Measurements from ENCODE around the gene CARS1. TPM values are rescaled to one million over a fixed set of nuclear protein-coding genes. Genes with fewer than 3 reads are reported as not detected.

The CARS1 gene
- total and polyA plus RNA-seq, 4 donors, result 27.3 to 62.3 (median 37.7) TPM

DNA sequence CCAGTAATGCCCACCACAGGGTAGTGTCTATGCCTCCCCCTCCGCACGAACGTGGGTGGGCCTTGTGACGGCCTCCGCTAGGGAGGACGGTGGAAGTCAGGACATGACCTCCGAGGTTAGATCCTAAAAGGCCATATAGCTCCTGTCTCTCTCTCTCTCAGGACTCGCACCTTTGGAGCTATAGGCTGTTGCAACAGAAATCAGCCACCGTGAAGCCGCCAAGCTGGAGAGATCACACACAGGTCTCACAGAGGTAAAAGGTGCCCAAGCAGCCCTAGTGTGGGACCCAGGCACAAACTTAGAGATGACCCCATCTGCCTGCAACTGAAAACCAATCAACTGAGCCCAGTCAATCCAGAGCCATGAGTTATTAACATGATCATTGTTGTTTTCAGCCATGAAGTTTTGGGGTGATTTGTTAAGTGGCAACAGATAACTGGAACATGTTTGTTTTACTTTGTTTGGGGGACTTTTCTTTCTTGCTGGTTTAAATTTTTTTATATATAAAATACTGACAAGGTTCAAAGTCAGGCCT, 57.7 kb downstream of the CARS1 start:
- Histone ChIP-seq H3K36me3 (ENCODE audit: control insufficient read depth in 4 of 4, insufficient read depth in 4 of 4, low read length in 4 of 4) (peaks cover 0 to 51% (median 3%) of the 10 kb centered on the region in 4 donors), H3K4me3 (no peak overlapping the region), H3K4me1 (ENCODE audit: control insufficient read depth in 5 of 5, insufficient read depth in 5 of 5, low read length in 5 of 5) (peaks cover 0 to 20% (median 10%) of the 10 kb centered on the region in 5 donors), H3K27me3 (ENCODE audit: control insufficient read depth in 3 of 3, insufficient read depth in 3 of 3, low read length in 2 of 3) (no peaks in the 10 kb centered on the region), H3K27ac (ENCODE audit: low read depth in 1 of 2, low read length in 1 of 2) (no peak overlapping the region), H3K9me3 (ENCODE audit: control insufficient read depth in 4 of 4, insufficient read depth in 3 of 4, low read length in 3 of 4) (no peaks in the 10 kb centered on the region), H3K9ac (ENCODE audit: insufficient read depth in 1 of 2, low read length in 2 of 2) (no peak overlapping the region)
- 86 to 98% methylated on average over 10 of the region's 10 CpGs for WGBS, 2 donors
- ATAC-seq (ENCODE audit: insufficient read depth, low FRiP score) (no peak), DNase-seq (no peak)
- TF ChIP-seq, protein P1, sequence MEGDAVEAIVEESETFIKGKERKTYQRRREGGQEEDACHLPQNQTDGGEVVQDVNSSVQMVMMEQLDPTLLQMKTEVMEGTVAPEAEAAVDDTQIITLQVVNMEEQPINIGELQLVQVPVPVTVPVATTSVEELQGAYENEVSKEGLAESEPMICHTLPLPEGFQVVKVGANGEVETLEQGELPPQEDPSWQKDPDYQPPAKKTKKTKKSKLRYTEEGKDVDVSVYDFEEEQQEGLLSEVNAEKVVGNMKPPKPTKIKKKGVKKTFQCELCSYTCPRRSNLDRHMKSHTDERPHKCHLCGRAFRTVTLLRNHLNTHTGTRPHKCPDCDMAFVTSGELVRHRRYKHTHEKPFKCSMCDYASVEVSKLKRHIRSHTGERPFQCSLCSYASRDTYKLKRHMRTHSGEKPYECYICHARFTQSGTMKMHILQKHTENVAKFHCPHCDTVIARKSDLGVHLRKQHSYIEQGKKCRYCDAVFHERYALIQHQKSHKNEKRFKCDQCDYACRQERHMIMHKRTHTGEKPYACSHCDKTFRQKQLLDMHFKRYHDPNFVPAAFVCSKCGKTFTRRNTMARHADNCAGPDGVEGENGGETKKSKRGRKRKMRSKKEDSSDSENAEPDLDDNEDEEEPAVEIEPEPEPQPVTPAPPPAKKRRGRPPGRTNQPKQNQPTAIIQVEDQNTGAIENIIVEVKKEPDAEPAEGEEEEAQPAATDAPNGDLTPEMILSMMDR (IDR thresholded peaks at IDR 0.05; ENCODE audit: control extremely low read depth, extremely low read depth), result no peak

DNA sequence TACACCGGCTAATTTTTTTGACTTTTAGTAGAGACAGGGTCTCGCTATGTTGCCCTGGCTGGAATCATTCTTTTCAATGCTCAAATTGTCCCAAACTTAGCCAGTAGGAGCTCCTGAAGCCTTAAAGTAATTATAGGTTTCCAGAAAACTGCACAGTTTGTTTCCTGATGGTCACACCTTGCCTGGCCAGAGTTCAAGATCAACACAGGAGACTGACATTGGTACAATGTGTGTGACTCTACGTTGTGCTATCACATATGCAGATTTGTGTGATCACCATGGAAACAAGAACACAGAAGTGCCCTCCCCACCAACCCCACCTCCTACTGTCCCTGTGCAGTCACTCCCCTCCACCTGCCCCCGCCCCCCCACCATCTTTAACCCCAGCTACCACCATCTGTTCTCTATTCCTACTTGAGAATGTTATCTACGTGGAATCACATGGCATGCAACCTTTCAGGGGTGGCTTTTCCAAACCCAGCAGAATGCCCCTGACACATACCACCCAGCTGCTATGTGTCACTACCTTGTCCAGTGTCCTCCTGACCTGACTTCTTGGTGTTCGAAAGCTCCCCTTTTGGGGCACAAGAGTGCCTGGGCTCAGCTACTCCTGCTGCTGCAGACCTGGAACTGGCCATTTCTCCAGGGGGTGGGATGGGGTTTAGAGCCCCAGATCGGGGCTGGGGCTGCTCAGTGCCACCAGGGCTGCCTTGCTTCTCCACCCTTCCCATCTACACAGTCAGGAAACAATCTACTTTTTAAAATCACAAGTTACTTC, 59.0 kb downstream of the CARS1 start:
- TF ChIP-seq, protein P1 (IDR thresholded peaks at IDR 0.05; ENCODE audit: control extremely low read depth, extremely low read depth), result no peak
- H3K9me3 ChIP-seq (ENCODE audit: control insufficient read depth in 4 of 4, insufficient read depth in 3 of 4, low read length in 3 of 4), result no peaks in the 10 kb centered on the region
- H3K9ac ChIP-seq (ENCODE audit: insufficient read depth in 1 of 2, low read length in 2 of 2), result no peak overlapping the region
- peaks cover 0 to 38% (median 3%) of the 10 kb centered on the region in 4 donors for H3K36me3 ChIP-seq (ENCODE audit: control insufficient read depth in 4 of 4, insufficient read depth in 4 of 4, low read length in 4 of 4)
- DNase-seq (no peak), ATAC-seq (ENCODE audit: insufficient read depth, low FRiP score) (no peak)
- no peak overlapping the region for H3K4me3 ChIP-seq
- WGBS, 2 donors, result 70 to 88% methylated on average over 6 to 7 of the region's 7 CpGs
- H3K4me1 ChIP-seq (ENCODE audit: control insufficient read depth in 5 of 5, insufficient read depth in 5 of 5, low read length in 5 of 5), result peaks cover 0 to 20% (median 10%) of the 10 kb centered on the region in 5 donors
- no peak overlapping the region for H3K27ac ChIP-seq (ENCODE audit: low read depth in 1 of 2, low read length in 1 of 2)
- no peaks in the 10 kb centered on the region for H3K27me3 ChIP-seq (ENCODE audit: control insufficient read depth in 3 of 3, insufficient read depth in 3 of 3, low read length in 2 of 3)

DNA sequence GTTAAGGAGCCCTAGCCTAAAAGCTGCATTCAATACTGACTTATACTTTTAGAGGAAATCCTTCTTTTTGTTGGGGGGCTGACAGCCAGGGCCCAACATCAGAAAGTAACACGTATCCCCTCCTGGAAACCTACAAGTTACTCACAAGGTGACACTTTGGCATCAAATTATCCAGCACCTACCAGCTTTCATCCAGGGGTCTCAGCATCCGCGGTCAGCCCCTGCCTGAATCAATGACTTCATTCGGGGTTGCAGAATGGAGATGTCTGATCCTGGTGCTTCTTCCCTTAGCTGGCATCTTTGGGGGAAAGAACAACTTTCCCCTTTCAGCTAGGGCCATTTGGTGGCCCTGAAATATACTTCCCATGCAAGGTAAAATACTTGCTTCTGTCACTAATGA, 59.8 kb downstream of the CARS1 start:
- Histone ChIP-seq H3K36me3 (ENCODE audit: control insufficient read depth in 4 of 4, insufficient read depth in 4 of 4, low read length in 4 of 4) (peaks cover 0 to 30% (median under 1%) of the 10 kb centered on the region in 4 donors), H3K9me3 (ENCODE audit: control insufficient read depth in 4 of 4, insufficient read depth in 3 of 4, low read length in 3 of 4) (no peaks in the 10 kb centered on the region), H3K9ac (ENCODE audit: insufficient read depth in 1 of 2, low read length in 2 of 2) (no peak overlapping the region), H3K27ac (ENCODE audit: low read depth in 1 of 2, low read length in 1 of 2) (no peak overlapping the region), H3K4me1 (ENCODE audit: control insufficient read depth in 5 of 5, insufficient read depth in 5 of 5, low read length in 5 of 5) (peaks cover 0 to 26% (median 10%) of the 10 kb centered on the region in 5 donors), H3K4me3 (no peak overlapping the region), H3K27me3 (ENCODE audit: control insufficient read depth in 3 of 3, insufficient read depth in 3 of 3, low read length in 2 of 3) (no peaks in the 10 kb centered on the region)
- DNase-seq, result no peak
- TF ChIP-seq, protein P1 (IDR thresholded peaks at IDR 0.05; ENCODE audit: control extremely low read depth, extremely low read depth), result no peak
- ATAC-seq (ENCODE audit: insufficient read depth, low FRiP score), result no peak
- WGBS, 2 donors, result 94 to 95% methylated on average over 4 of the region's 4 CpGs

Measured in lung (tissue), 12 donors.